Hepatocyte (in vitro differentiated cells): ENCODE results near the gene TIMM23.
"Not testable (repeated sequence)": the region's sequence is repeated elsewhere in the genome, so short reads cannot be mapped to it uniquely, and the experiment has no call there.

Experiments
- CTCF ChIP-seq: fragments of 200-600 bp; sonication (generic); IDR thresholded peaks from 2 replicates; pipeline ENCODE4 v1.5.1; 2016; ENCODE audit warnings: antibody characterized with exemption, mild to moderate bottlenecking; ENCODE audit not compliant: poor library complexity
- EZH2 ChIP-seq: fragments of 200-600 bp; sonication (generic); IDR thresholded peaks from 2 replicates; pipeline ENCODE4 v1.6.1; 2016; ENCODE audit warnings: antibody characterized with exemption, mild to moderate bottlenecking, borderline replicate concordance

GRCh38 chr10:45972813-45973169, 502 bp downstream of the TIMM23 start:
- TF ChIP-seq CTCF, EZH2: not testable (repeated sequence)
